Measurements from ENCODE around the gene MYH9.

MYH9 gene

GRCh38 chr22:36324414-36324813, 63.4 kb downstream of the MYH9 start:
- Histone ChIP-seq H4K20me1 (ENCODE audit: insufficient read depth, low read length) (no peaks in the 10 kb centered on the region), H3K9ac (ENCODE audit: low read length) (no peak overlapping the region), H3K4me2 (ENCODE audit: low read length) (no peak overlapping the region), H3K4me1 (ENCODE audit: insufficient read depth, low read length, severe bottlenecking) (peaks cover 17% of the 10 kb centered on the region), H3K27ac (ENCODE audit: low read depth, low read length, poor library complexity, severe bottlenecking) (no peak overlapping the region), H3K4me3 (ENCODE audit: low read depth, low read length, poor library complexity, severe bottlenecking) (no peak overlapping the region), H3K27me3 (ENCODE audit: insufficient read depth, low read length) (no peaks in the 10 kb centered on the region), H3F3A (ENCODE audit: insufficient read depth, low read length) (no peaks in the 10 kb centered on the region), H2AFZ (ENCODE audit: low read length) (no peak overlapping the region), H3K36me3 (ENCODE audit: insufficient read depth, low read length) (peaks cover 93% of the 10 kb centered on the region), H3K9me2 (ENCODE audit: low read depth, low read length) (no peaks in the 10 kb centered on the region), H3K79me2 (ENCODE audit: insufficient read depth, low read length) (no peaks in the 10 kb centered on the region), H3K9me3 (ENCODE audit: low read length) (no peaks in the 10 kb centered on the region)
- TF ChIP-seq, protein P1, sequence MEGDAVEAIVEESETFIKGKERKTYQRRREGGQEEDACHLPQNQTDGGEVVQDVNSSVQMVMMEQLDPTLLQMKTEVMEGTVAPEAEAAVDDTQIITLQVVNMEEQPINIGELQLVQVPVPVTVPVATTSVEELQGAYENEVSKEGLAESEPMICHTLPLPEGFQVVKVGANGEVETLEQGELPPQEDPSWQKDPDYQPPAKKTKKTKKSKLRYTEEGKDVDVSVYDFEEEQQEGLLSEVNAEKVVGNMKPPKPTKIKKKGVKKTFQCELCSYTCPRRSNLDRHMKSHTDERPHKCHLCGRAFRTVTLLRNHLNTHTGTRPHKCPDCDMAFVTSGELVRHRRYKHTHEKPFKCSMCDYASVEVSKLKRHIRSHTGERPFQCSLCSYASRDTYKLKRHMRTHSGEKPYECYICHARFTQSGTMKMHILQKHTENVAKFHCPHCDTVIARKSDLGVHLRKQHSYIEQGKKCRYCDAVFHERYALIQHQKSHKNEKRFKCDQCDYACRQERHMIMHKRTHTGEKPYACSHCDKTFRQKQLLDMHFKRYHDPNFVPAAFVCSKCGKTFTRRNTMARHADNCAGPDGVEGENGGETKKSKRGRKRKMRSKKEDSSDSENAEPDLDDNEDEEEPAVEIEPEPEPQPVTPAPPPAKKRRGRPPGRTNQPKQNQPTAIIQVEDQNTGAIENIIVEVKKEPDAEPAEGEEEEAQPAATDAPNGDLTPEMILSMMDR (IDR thresholded peaks at IDR 0.05; ENCODE audit: low read length): no peak
- no peak for TF ChIP-seq EZH2 (IDR thresholded peaks at IDR 0.05; ENCODE audit: borderline replicate concordance, low read length)

DNA sequence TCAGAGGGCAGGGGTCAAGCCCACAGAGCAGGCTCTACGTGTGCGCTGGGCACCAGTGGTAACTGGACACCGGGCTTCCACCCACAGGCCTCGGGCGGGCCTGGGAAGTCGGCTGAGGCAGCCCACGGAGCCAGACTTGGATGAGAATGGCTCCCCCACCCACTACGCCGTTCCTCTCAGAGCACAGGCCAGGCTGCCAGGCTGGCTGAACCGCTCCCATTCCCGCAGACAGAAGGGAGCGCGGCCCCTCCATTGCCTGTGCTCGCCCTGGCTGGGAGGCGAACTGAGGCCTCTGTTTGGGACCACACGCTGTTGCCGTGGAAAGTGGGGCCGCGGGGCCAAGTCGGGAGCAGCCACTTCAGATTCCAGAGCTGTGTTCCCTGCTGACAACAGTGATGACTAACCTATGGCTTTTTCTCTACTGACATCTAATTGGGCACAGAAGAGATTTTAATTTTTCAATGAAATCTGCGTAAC, 63.9 kb downstream of the MYH9 start:
- Histone ChIP-seq H3K9ac (ENCODE audit: low read length) (no peak overlapping the region), H3K4me3 (ENCODE audit: low read depth, low read length, poor library complexity, severe bottlenecking) (no peak overlapping the region), H3K27ac (ENCODE audit: low read depth, low read length, poor library complexity, severe bottlenecking) (no peak overlapping the region), H3K9me2 (ENCODE audit: low read depth, low read length) (no peaks in the 10 kb centered on the region), H3F3A (ENCODE audit: insufficient read depth, low read length) (no peaks in the 10 kb centered on the region), H3K9me3 (ENCODE audit: low read length) (no peaks in the 10 kb centered on the region), H3K36me3 (ENCODE audit: insufficient read depth, low read length) (peaks cover 98% of the 10 kb centered on the region), H2AFZ (ENCODE audit: low read length) (no peak overlapping the region), H3K79me2 (ENCODE audit: insufficient read depth, low read length) (no peaks in the 10 kb centered on the region), H4K20me1 (ENCODE audit: insufficient read depth, low read length) (no peaks in the 10 kb centered on the region), H3K27me3 (ENCODE audit: insufficient read depth, low read length) (no peaks in the 10 kb centered on the region), H3K4me1 (ENCODE audit: insufficient read depth, low read length, severe bottlenecking) (peaks cover 11% of the 10 kb centered on the region), H3K4me2 (ENCODE audit: low read length) (no peak overlapping the region)
- TF ChIP-seq, protein P1 (IDR thresholded peaks at IDR 0.05; ENCODE audit: low read length): no peak
- TF ChIP-seq EZH2 (IDR thresholded peaks at IDR 0.05; ENCODE audit: borderline replicate concordance, low read length): no peak

DNA sequence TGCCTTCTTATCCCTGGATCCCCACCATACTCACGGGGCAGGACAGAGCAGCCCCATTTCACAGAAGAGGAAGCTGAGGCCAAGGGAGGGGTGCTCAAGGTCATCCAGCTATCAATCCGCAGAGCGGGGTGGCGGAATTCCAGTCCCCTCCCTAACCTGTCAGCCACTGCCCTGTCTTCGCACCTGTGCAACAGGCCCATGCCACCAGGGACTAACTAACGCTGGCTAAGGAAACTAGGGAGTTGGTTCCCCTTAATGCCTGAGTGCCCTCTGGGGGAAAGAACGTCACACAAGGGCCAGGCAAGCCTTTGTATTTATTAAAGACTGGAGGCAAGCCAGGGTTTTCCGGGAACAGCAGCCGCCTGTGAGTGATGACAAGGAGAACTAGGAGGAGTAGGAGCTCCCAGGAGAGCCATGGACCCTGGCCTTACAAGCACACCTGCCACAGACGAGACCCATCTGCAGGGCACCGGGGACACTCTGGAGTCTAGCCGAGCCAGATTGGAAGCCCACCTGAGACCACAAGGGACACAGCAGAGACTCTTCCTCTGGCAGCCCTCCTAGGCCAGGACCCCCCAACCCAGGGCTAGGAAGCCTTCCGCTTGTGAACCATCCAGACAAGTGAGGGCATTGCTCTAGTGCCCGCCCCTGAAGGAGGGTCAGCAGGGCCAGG, 64.4 kb downstream of the MYH9 start:
- Histone ChIP-seq H3K4me1 (ENCODE audit: insufficient read depth, low read length, severe bottlenecking) (peaks cover 6% of the 10 kb centered on the region), H3K27ac (ENCODE audit: low read depth, low read length, poor library complexity, severe bottlenecking) (no peak overlapping the region), H3K9me2 (ENCODE audit: low read depth, low read length) (no peaks in the 10 kb centered on the region), H3K9ac (ENCODE audit: low read length) (no peak overlapping the region), H3K4me2 (ENCODE audit: low read length) (no peak overlapping the region), H3K4me3 (ENCODE audit: low read depth, low read length, poor library complexity, severe bottlenecking) (no peak overlapping the region), H3K36me3 (ENCODE audit: insufficient read depth, low read length) (peaks cover 99% of the 10 kb centered on the region), H2AFZ (ENCODE audit: low read length) (no peak overlapping the region), H3K27me3 (ENCODE audit: insufficient read depth, low read length) (no peaks in the 10 kb centered on the region), H3F3A (ENCODE audit: insufficient read depth, low read length) (no peaks in the 10 kb centered on the region), H4K20me1 (ENCODE audit: insufficient read depth, low read length) (no peaks in the 10 kb centered on the region), H3K9me3 (ENCODE audit: low read length) (no peaks in the 10 kb centered on the region), H3K79me2 (ENCODE audit: insufficient read depth, low read length) (no peaks in the 10 kb centered on the region)
- TF ChIP-seq, protein P1 (IDR thresholded peaks at IDR 0.05; ENCODE audit: low read length): no peak
- no peak for TF ChIP-seq EZH2 (IDR thresholded peaks at IDR 0.05; ENCODE audit: borderline replicate concordance, low read length)

Data from OCI-LY1 (cell line).